ENCODE data around the gene CCL25.
"Not testable (repeated sequence)": the region's sequence is repeated elsewhere in the genome, so short reads cannot be mapped to it uniquely, and the experiment has no call there.

Gene CCL25

DNA sequence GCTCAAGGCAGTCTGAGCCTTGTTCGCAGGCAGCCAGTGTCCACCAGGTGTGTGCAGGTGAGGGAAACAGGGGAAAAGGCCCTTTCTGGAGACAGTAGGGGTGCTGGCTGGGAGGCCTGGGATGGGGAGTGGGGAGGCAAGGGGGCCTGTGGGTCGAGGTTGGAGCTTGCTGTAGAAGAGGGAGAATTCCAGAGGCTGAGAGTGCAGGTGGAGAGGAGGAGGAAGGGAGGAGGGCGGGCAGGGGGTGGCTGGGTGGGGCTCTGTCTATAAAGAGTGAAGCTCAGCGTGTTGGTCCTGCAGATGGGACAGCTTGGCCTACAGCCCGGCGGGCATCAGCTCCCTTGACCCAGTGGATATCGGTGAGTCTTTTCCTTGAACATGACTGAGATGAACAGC lies at the start of gene CCL25:
TSS of gene CCL25 (plus strand) at position 297 of the 396 bp plus-strand sequence. CDS start 290 bp downstream, outside the sequence.
- no peak for DNase-seq (ENCODE audit: low read depth in 2 of 2)

DNA sequence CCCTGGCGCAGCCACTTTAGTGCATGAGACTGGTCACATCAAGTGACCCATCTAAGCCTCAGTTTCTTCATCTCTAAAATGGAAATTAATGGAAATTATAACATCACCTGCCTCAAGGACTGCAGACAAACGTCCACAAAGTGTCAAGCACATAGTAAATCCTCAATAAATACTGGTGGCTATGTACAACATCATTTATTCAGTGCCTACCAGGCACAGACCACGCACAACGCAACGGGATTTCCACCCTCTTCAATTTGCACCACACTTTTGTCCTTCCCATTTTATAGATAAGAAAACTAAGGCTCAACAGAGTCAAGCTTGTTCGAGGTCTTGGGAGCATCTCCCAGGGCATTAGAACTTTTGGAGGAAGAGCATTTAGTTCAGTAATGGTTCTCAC lies 48.6 kb upstream of the CCL25 start:
- no peak for DNase-seq (ENCODE audit: low read depth in 2 of 2)

GRCh38 chr19:8004723-8005513 lies 47.6 kb upstream of the CCL25 start:
- DNase-seq (ENCODE audit: low read depth in 2 of 2): no peak

GRCh38 chr19:8005534-8006256 lies 46.9 kb upstream of the CCL25 start, which contains the start of gene ELAVL1:
Gene ELAVL1 (minus strand): TSS chr19:8005641. CDS start chr19:7991815, 13,826 bp downstream.
- DNase-seq (ENCODE audit: low read depth in 2 of 2): peak; percentile 85 to 89

DNA sequence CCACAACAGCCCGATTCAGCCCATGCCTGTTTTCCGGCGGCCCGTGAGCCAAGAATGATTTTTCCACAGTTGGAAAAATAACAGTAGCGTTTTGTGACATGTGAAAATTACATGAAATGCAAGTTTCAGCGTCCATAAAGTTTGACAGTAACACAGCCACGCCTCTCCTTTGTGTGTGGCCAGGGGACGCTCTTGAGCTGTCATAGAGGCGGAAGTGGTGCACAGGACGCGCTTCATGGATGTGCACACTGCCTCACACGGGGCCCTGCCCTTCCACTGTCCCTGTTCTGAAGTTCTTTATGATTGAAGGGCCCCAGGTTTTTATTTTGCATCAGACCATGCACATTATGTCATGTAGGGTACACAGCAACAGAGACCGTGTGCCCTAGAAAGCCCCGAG lies 34.8 kb upstream of the CCL25 start:
- no peak for DNase-seq (ENCODE audit: low read depth in 2 of 2)

GRCh38 chr19:8020681-8021080 lies 31.9 kb upstream of the CCL25 start:
- DNase-seq (ENCODE audit: low read depth in 2 of 2): no peak

DNA sequence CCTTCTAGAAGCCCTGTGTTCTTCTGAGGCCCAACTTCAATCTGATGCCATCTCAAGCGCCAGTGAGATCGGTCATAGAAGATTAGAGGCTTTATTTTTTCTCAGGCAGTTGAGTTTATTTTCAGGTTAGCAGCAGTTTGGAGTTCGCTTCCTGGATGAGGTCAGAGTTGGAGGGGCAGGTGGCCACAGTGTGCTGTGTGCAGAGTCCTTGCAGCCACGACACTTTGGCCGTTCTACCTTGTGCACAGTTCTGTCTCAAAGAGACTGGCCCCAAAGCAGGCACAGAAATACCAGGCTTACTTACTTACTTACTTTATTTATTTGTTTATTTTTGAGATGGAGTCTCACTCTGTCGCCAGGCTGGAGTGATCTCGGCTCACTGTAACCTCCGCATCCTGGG lies 31.2 kb upstream of the CCL25 start:
- no peak for DNase-seq (ENCODE audit: low read depth in 2 of 2)

DNA sequence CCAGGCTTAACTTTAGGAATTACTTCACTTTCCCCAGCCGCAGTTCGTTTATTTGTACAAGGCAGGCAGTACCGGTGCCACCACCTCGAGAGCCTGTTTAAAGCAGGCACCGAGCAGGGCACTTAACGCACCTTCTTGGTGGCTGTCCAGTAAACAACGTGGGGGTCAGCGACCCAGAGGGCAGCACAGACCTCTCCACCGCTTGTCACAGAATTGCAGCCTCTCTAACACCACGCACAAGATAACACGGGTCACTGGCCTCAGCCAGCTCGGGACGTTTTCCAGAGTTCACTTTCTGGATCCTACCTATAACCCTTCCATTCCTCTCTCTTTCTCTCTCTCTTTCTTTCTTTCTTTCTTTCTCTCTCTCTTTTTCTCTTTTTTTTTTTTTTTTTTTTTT lies 30.3 kb upstream of the CCL25 start:
- no peak for DNase-seq (ENCODE audit: low read depth in 2 of 2)

- no peak for DNase-seq (ENCODE audit: low read depth in 2 of 2)
These were observed 29.2 kb upstream of the CCL25 start for GRCh38 chr19:8023371-8023770.

DNA sequence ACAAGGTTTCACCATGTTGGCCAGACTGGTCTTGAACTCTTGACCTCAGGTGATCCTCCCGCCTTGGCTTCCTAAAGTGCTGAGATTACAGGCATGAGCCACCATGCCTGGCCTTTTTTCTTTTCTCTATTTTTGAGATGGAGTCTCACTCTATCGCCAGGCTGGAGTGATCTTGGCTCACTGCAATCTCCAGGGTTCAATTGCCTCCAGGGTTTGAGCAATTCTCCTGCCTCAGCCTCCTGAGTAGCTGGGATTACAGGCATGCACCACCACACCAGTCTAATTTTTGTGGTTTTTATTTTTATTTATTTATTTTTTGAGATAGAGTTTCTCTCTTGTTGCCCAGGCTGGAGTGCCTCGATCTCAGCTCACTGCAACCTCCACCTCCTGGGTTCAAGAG lies 28.3 kb upstream of the CCL25 start:
- DNase-seq (ENCODE audit: low read depth in 2 of 2): not testable (repeated sequence)

- no peak for DNase-seq (ENCODE audit: low read depth in 2 of 2)
These were observed 27.2 kb upstream of the CCL25 start for GRCh38 chr19:8025316-8025715.

GRCh38 chr19:8028951-8029491 lies 23.5 kb upstream of the CCL25 start:
- DNase-seq (ENCODE audit: low read depth in 2 of 2): no peak

DNA sequence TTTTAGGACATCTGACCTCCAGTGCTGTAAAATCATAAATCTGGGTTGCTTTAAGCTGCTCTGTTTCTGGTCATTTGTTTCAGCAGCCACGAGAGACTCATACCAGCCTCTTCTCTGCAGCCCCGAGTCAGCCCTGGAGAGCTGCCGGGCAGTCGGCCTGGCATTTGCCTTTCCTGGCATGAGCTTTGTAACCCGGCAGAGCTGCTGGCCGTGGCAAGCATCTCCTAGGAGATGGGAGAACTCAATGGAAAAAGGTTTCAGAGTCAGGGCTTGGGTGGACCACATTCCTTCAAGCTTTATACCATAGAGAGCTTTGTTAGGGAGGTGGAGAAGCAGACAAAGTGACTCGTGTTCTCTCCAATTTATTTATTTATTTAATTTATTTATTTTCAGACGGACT lies 21.6 kb upstream of the CCL25 start:
- no peak for DNase-seq (ENCODE audit: low read depth in 2 of 2)

- not testable (repeated sequence) for DNase-seq (ENCODE audit: low read depth in 2 of 2)
These were observed 19.0 kb upstream of the CCL25 start for GRCh38 chr19:8033287-8034177.

- no peak for DNase-seq (ENCODE audit: low read depth in 2 of 2)
These were observed 18.4 kb upstream of the CCL25 start for GRCh38 chr19:8034178-8034525.

- DNase-seq (ENCODE audit: low read depth in 2 of 2): no peak
These were observed 16.0 kb upstream of the CCL25 start for GRCh38 chr19:8036434-8037099.

GRCh38 chr19:8038815-8039214 lies 13.7 kb upstream of the CCL25 start:
- no peak for DNase-seq (ENCODE audit: low read depth in 2 of 2)

DNA sequence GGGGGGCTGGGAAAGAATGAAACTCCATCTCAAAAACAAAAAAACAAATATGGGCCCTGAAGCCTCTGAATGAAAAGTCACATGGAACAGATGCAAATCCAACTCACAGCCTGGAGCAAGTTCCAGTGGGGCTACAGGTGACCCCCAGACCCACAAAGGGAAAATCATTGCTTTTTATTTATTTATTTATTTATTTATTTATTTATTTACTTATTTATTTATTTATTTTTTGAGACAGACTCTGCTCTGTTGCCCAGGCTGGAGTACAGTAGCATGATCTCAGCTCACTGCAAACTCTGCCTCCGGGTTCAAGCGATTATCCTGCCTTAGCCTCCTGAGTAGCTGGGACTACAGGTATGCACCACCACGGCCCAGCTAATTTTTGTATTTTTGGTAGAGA lies 13.3 kb upstream of the CCL25 start:
- no peak for DNase-seq (ENCODE audit: low read depth in 2 of 2)

GRCh38 chr19:8041531-8041931 lies 11.0 kb upstream of the CCL25 start:
- no peak for DNase-seq (ENCODE audit: low read depth in 2 of 2)

DNA sequence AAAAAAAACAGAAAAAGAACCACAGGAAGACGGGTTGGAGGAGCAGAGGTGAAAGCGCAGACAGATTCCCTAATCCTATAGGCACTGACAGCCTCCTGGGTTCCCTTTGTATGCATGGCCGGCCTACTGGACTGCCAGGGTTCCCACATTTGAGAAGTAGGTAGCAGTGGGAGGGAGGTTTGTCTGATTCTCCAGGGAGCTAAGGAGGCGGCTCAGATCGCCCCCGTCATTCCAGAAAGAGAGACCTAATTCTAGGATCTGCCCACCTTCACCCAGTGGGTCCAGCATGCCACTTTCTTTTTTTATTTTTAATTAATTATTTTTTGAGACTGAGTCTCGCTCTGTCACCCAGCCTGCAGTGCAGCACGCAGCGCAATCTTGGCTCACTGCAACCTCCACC lies 9.7 kb upstream of the CCL25 start:
- DNase-seq (ENCODE audit: low read depth in 2 of 2): no peak

DNA sequence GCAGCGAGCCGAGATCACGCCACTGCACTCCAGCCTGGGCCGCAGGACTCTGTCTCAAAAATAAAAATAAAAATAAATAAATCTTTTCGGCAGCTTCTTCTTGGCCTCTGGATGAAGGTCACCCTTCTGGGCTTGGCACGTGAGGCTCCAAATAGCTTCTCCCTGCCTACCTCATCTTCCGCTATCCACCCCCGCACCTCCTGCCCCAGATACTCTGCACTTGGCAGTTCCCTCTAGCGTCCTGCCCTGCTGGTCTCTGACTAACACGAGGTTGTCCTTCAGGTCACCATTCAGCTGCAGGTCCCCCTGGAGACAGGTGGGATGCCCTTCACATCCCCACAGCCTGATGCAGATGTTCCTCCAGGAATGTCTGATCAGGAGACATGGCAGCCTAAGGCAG lies 8.5 kb upstream of the CCL25 start:
- DNase-seq (ENCODE audit: low read depth in 2 of 2): no peak
